Rectal smooth muscle tissue (tissue), 1 donor: ENCODE measurements around the gene FNDC5.

Source experiments
- H3K27ac ChIP-seq: one replicate; pipeline ENCODE4 v1.7.0; 2013; ENCODE audit warnings: low read depth, low read length, inconsistent platforms
- H3K27me3 ChIP-seq: one replicate; pipeline ENCODE4 v1.7.0; 2013; ENCODE audit warnings: low read length; ENCODE audit not compliant: control insufficient read depth, insufficient read depth
- H3K36me3 ChIP-seq: one replicate; pipeline ENCODE4 v1.7.0; 2013; ENCODE audit warnings: low read length; ENCODE audit not compliant: control insufficient read depth, insufficient read depth
- H3K4me1 ChIP-seq: one replicate; pipeline ENCODE4 v1.7.0; 2013; ENCODE audit warnings: low read length; ENCODE audit not compliant: control insufficient read depth, insufficient read depth
- H3K4me3 ChIP-seq: one replicate; pipeline ENCODE4 v1.7.0; 2013; ENCODE audit warnings: low read length
- H3K9ac ChIP-seq: one replicate; pipeline ENCODE4 v1.7.0; 2013; ENCODE audit warnings: low read length

FNDC5 gene

GRCh38 chr1:32830092-32830852, 40.4 kb downstream of the FNDC5 start:
- Histone ChIP-seq H3K36me3 (peaks cover 21% of the 10 kb centered on the region), H3K9ac (no peak overlapping the region), H3K4me3 (no peak overlapping the region), H3K27ac (no peak overlapping the region), H3K4me1 (no peaks in the 10 kb centered on the region), H3K27me3 (no peaks in the 10 kb centered on the region)

GRCh38 chr1:32828341-32828740, 42.4 kb downstream of the FNDC5 start:
- Histone ChIP-seq H3K36me3 (peaks cover 21% of the 10 kb centered on the region), H3K4me1 (no peaks in the 10 kb centered on the region), H3K27ac (no peak overlapping the region), H3K9ac (no peak overlapping the region), H3K4me3 (no peak overlapping the region), H3K27me3 (no peaks in the 10 kb centered on the region)

GRCh38 chr1:32825181-32825580, 45.5 kb downstream of the FNDC5 start:
- no peak overlapping the region for H3K4me3 ChIP-seq
- H3K36me3 ChIP-seq: peaks cover 16% of the 10 kb centered on the region
- H3K27me3 ChIP-seq: no peaks in the 10 kb centered on the region
- H3K4me1 ChIP-seq: no peaks in the 10 kb centered on the region
- no peak overlapping the region for H3K27ac ChIP-seq
- no peak overlapping the region for H3K9ac ChIP-seq

GRCh38 chr1:32818804-32819541, 51.7 kb downstream of the FNDC5 start:
- Histone ChIP-seq H3K36me3 (no peaks in the 10 kb centered on the region), H3K9ac (no peak overlapping the region), H3K27ac (peak overlapping the region; percentile 98), H3K4me1 (peaks cover 10% of the 10 kb centered on the region), H3K27me3 (no peaks in the 10 kb centered on the region), H3K4me3 (peak overlapping the region; percentile 96)

GRCh38 chr1:32817815-32818786, 52.6 kb downstream of the FNDC5 start:
- H3K4me3 ChIP-seq: peak overlapping the region; percentile 96
- H3K27ac ChIP-seq: peak overlapping the region; percentile 98
- H3K36me3 ChIP-seq: no peaks in the 10 kb centered on the region
- H3K27me3 ChIP-seq: no peaks in the 10 kb centered on the region
- H3K4me1 ChIP-seq: peaks cover 10% of the 10 kb centered on the region
- peak overlapping the region; percentile 89 for H3K9ac ChIP-seq

- H3K4me3 ChIP-seq: peak within 1 kb of the TSS; percentile 96
- H3K36me3 ChIP-seq: no peaks in the 10 kb centered on the region
- H3K27ac ChIP-seq: peak within 1 kb of the TSS; percentile 98
- peak within 1 kb of the TSS; percentile 89 for H3K9ac ChIP-seq
- H3K4me1 ChIP-seq: peaks cover 10% of the 10 kb centered on the region
- no peaks in the 10 kb centered on the region for H3K27me3 ChIP-seq
Observed at GRCh38 chr1:32817159-32817814, 53.4 kb downstream of the FNDC5 start, which contains the start of the genes S100PBP and YARS1. Gene S100PBP, plus strand, starts transcription at chr1:32817653. Its CDS starts 8,447 bp downstream, at chr1:32826100. Gene YARS1, minus strand, starts transcription at chr1:32817358. Its CDS starts 114 bp downstream, at chr1:32817244.

- peak overlapping the region; percentile 77 for H3K4me3 ChIP-seq
- H3K27ac ChIP-seq: peak overlapping the region; percentile 88
- H3K4me1 ChIP-seq: peaks cover 10% of the 10 kb centered on the region
- peak overlapping the region; percentile 82 for H3K9ac ChIP-seq
- H3K36me3 ChIP-seq: no peaks in the 10 kb centered on the region
- no peaks in the 10 kb centered on the region for H3K27me3 ChIP-seq
Observed at GRCh38 chr1:32816676-32817158, 54.0 kb downstream of the FNDC5 start.

GRCh38 chr1:32813941-32814739, 56.6 kb downstream of the FNDC5 start:
- Histone ChIP-seq H3K4me3 (no peak overlapping the region), H3K9ac (no peak overlapping the region), H3K27ac (no peak overlapping the region), H3K4me1 (peaks cover 10% of the 10 kb centered on the region), H3K27me3 (no peaks in the 10 kb centered on the region), H3K36me3 (no peaks in the 10 kb centered on the region)
